IPS-18c (cell line): Measurements from ENCODE around the gene C19orf85.

Experiments
- H3K4me3 ChIP-seq: 2 replicates; pipeline ENCODE4 v1.7.0; 2013; ENCODE audit warnings: low read depth, mild to moderate bottlenecking, low read length, moderate library complexity; ENCODE audit not compliant: insufficient read depth
- H3K9me3 ChIP-seq: one replicate; pipeline ENCODE4 v1.6.1; 2013; ENCODE audit warnings: mild to moderate bottlenecking, low read length, moderate library complexity; ENCODE audit not compliant: control insufficient read depth, insufficient read depth

C19orf85 gene

GRCh38 chr19:55482156-55482961, 17.8 kb upstream of the C19orf85 start:
- H3K4me3 ChIP-seq: no peak overlapping the region
- H3K9me3 ChIP-seq: no peaks in the 10 kb centered on the region

- H3K4me3 ChIP-seq: no peak overlapping the region
- no peaks in the 10 kb centered on the region for H3K9me3 ChIP-seq
Observed at GRCh38 chr19:55481794-55482155, 17.2 kb upstream of the C19orf85 start.

- H3K9me3 ChIP-seq: no peaks in the 10 kb centered on the region
- no peak overlapping the region for H3K4me3 ChIP-seq
Observed at GRCh38 chr19:55481148-55481793, 16.7 kb upstream of the C19orf85 start.

GRCh38 chr19:55479451-55480230, 15.1 kb upstream of the C19orf85 start:
- Histone ChIP-seq H3K9me3 (no peaks in the 10 kb centered on the region), H3K4me3 (no peak overlapping the region)

GRCh38 chr19:55479045-55479444, 14.5 kb upstream of the C19orf85 start:
- Histone ChIP-seq H3K4me3 (no peak overlapping the region), H3K9me3 (no peaks in the 10 kb centered on the region)

- Histone ChIP-seq H3K9me3 (no peaks in the 10 kb centered on the region), H3K4me3 (no peak overlapping the region)
Observed at GRCh38 chr19:55478364-55478763, 13.8 kb upstream of the C19orf85 start.

- H3K9me3 ChIP-seq: no peaks in the 10 kb centered on the region
- H3K4me3 ChIP-seq: no peak overlapping the region
Observed at GRCh38 chr19:55477905-55478304, 13.4 kb upstream of the C19orf85 start.

- peak within 1 kb of the TSS; percentile 77 for H3K4me3 ChIP-seq
- no peaks in the 10 kb centered on the region for H3K9me3 ChIP-seq
Observed at GRCh38 chr19:55476100-55476775, 11.7 kb upstream of the C19orf85 start, which contains the start of gene ZNF628. Gene ZNF628, plus strand, starts transcription at chr19:55476617. Its CDS starts 3,294 bp downstream, at chr19:55479911.

- Histone ChIP-seq H3K4me3 (no peak overlapping the region), H3K9me3 (no peaks in the 10 kb centered on the region)
Observed at GRCh38 chr19:55474269-55475265, 10.0 kb upstream of the C19orf85 start.

GRCh38 chr19:55473225-55474012, 8.9 kb upstream of the C19orf85 start:
- 0 out of 2 replicates have a peak overlapping the region, but pooled peaks have one; percentile 6 for H3K4me3 ChIP-seq
- no peaks in the 10 kb centered on the region for H3K9me3 ChIP-seq

GRCh38 chr19:55472463-55472862, 7.9 kb upstream of the C19orf85 start:
- Histone ChIP-seq H3K9me3 (no peaks in the 10 kb centered on the region), H3K4me3 (no peak overlapping the region)

GRCh38 chr19:55471266-55471665, 6.7 kb upstream of the C19orf85 start:
- Histone ChIP-seq H3K9me3 (no peaks in the 10 kb centered on the region), H3K4me3 (no peak overlapping the region)

- Histone ChIP-seq H3K4me3 (no peak overlapping the region), H3K9me3 (no peaks in the 10 kb centered on the region)
Observed at GRCh38 chr19:55468054-55468393, 3.5 kb upstream of the C19orf85 start.

GRCh38 chr19:55467236-55468053, 2.9 kb upstream of the C19orf85 start:
- Histone ChIP-seq H3K4me3 (no peak overlapping the region), H3K9me3 (no peaks in the 10 kb centered on the region)

- no peaks in the 10 kb centered on the region for H3K9me3 ChIP-seq
- H3K4me3 ChIP-seq: no peak overlapping the region
Observed at GRCh38 chr19:55466241-55466614, 1.7 kb upstream of the C19orf85 start.
